Ectodermal cell (in vitro differentiated cells): ENCODE data around the gene KCTD17.

Experiments
- H3K27ac ChIP-seq: 2 replicates; pipeline ENCODE4 v1.7.0; 2013; ENCODE audit warnings: mild to moderate bottlenecking, low read depth, low read length; ENCODE audit not compliant: insufficient read depth, poor library complexity, severe bottlenecking
- H3K27me3 ChIP-seq: 2 replicates; pipeline ENCODE4 v1.7.0; 2013; ENCODE audit warnings: mild to moderate bottlenecking, low read length; ENCODE audit not compliant: insufficient read depth, control insufficient read depth, poor library complexity, severe bottlenecking
- H3K36me3 ChIP-seq: one replicate; pipeline ENCODE4 v1.7.0; 2013; ENCODE audit warnings: low read length; ENCODE audit not compliant: control insufficient read depth, insufficient read depth
- H3K4me1 ChIP-seq: one replicate; pipeline ENCODE4 v1.7.0; 2013; ENCODE audit warnings: low read length; ENCODE audit not compliant: control insufficient read depth, insufficient read depth
- H3K4me3 ChIP-seq: 2 replicates; pipeline ENCODE4 v1.7.0; 2013; ENCODE audit warnings: low read depth, low read length, control low read depth; ENCODE audit not compliant: insufficient read depth
- H3K9me3 ChIP-seq: 2 replicates; pipeline ENCODE4 v1.7.0; 2013; ENCODE audit warnings: mild to moderate bottlenecking, low read length, moderate library complexity; ENCODE audit not compliant: control insufficient read depth
- WGBS, 2 experiments: methylation state at CpG; one replicate each; pipeline ENCODE4 v1.1.7; 2013; ENCODE audit warnings: missing lambda C conversion rate in 2 of 2; 5-methylcytosine and 5-hydroxymethylcytosine counted together

Gene KCTD17

GRCh38 chr22:37088750-37089408 is 37.3 kb downstream of the KCTD17 start:
- 92% methylated on average over 17 of the region's 17 CpGs for WGBS, 2 experiments
- H3K9me3 ChIP-seq: no peaks in the 10 kb centered on the region
- H3K4me1 ChIP-seq: peaks cover 6% of the 10 kb centered on the region
- no peak overlapping the region for H3K27ac ChIP-seq
- H3K36me3 ChIP-seq: no peaks in the 10 kb centered on the region
- H3K27me3 ChIP-seq: no peaks in the 10 kb centered on the region
- H3K4me3 ChIP-seq: no peak overlapping the region

- H3K27me3 ChIP-seq: no peaks in the 10 kb centered on the region
- no peak overlapping the region for H3K4me3 ChIP-seq
- no peak overlapping the region for H3K27ac ChIP-seq
- H3K4me1 ChIP-seq: peaks cover 6% of the 10 kb centered on the region
- no peaks in the 10 kb centered on the region for H3K9me3 ChIP-seq
- H3K36me3 ChIP-seq: no peaks in the 10 kb centered on the region
- WGBS, 2 experiments: 85 to 88% methylated on average over 12 of the region's 12 CpGs
Measured at GRCh38 chr22:37089434-37089833, 37.9 kb downstream of the KCTD17 start.

GRCh38 chr22:37090920-37091695 is 39.6 kb downstream of the KCTD17 start:
- Histone ChIP-seq H3K4me1 (peaks cover 6% of the 10 kb centered on the region), H3K27me3 (no peaks in the 10 kb centered on the region), H3K27ac (no peak overlapping the region), H3K36me3 (no peaks in the 10 kb centered on the region), H3K9me3 (no peaks in the 10 kb centered on the region), H3K4me3 (no peak overlapping the region)
- WGBS, 2 experiments: 86 to 91% methylated on average over 9 of the region's 9 CpGs

- 59 to 71% methylated on average over 6 to 7 of the region's 7 CpGs for WGBS, 2 experiments
- H3K9me3 ChIP-seq: no peaks in the 10 kb centered on the region
- H3K4me1 ChIP-seq: peaks cover 6% of the 10 kb centered on the region
- H3K4me3 ChIP-seq: no peak overlapping the region
- no peaks in the 10 kb centered on the region for H3K36me3 ChIP-seq
- peaks cover 4% of the 10 kb centered on the region for H3K27me3 ChIP-seq
- H3K27ac ChIP-seq: no peak overlapping the region
Measured at GRCh38 chr22:37091994-37092393, 40.5 kb downstream of the KCTD17 start.

GRCh38 chr22:37092997-37093396 is 41.5 kb downstream of the KCTD17 start:
- H3K9me3 ChIP-seq: no peaks in the 10 kb centered on the region
- WGBS, 2 experiments: 90% methylated on average over 6 of the region's 6 CpGs
- H3K36me3 ChIP-seq: no peaks in the 10 kb centered on the region
- H3K4me1 ChIP-seq: peaks cover 6% of the 10 kb centered on the region
- H3K4me3 ChIP-seq: no peak overlapping the region
- H3K27ac ChIP-seq: no peak overlapping the region
- peaks cover 11% of the 10 kb centered on the region for H3K27me3 ChIP-seq

- 86 to 100% methylated on average over 1 of the region's 1 CpG for WGBS, 2 experiments
- no peak overlapping the region for H3K27ac ChIP-seq
- no peaks in the 10 kb centered on the region for H3K36me3 ChIP-seq
- H3K4me3 ChIP-seq: no peak overlapping the region
- H3K27me3 ChIP-seq: peaks cover 11% of the 10 kb centered on the region
- H3K9me3 ChIP-seq: no peaks in the 10 kb centered on the region
- peaks cover 6% of the 10 kb centered on the region for H3K4me1 ChIP-seq
Measured at GRCh38 chr22:37094239-37094638, 42.7 kb downstream of the KCTD17 start.

GRCh38 chr22:37095113-37095512 is 43.6 kb downstream of the KCTD17 start:
- 93 to 95% methylated on average over 11 of the region's 11 CpGs for WGBS, 2 experiments
- Histone ChIP-seq H3K27me3 (peaks cover 11% of the 10 kb centered on the region), H3K9me3 (no peaks in the 10 kb centered on the region), H3K4me3 (no peak overlapping the region), H3K27ac (no peak overlapping the region), H3K36me3 (no peaks in the 10 kb centered on the region), H3K4me1 (peaks cover 6% of the 10 kb centered on the region)

- peaks cover 11% of the 10 kb centered on the region for H3K27me3 ChIP-seq
- H3K4me1 ChIP-seq: no peaks in the 10 kb centered on the region
- H3K27ac ChIP-seq: no peak overlapping the region
- WGBS, 2 experiments: 78 to 80% methylated on average over 13 of the region's 13 CpGs
- H3K4me3 ChIP-seq: peak overlapping the region; percentile 13
- H3K36me3 ChIP-seq: no peaks in the 10 kb centered on the region
- no peaks in the 10 kb centered on the region for H3K9me3 ChIP-seq
Measured at GRCh38 chr22:37097346-37097745, 45.8 kb downstream of the KCTD17 start.

GRCh38 chr22:37098976-37099591 is 47.5 kb downstream of the KCTD17 start:
- no peaks in the 10 kb centered on the region for H3K36me3 ChIP-seq
- H3K27ac ChIP-seq: no peak overlapping the region
- H3K27me3 ChIP-seq: peaks cover 11% of the 10 kb centered on the region
- no peaks in the 10 kb centered on the region for H3K9me3 ChIP-seq
- H3K4me3 ChIP-seq: no peak overlapping the region
- 63 to 65% methylated on average over 10 of the region's 10 CpGs for WGBS, 2 experiments
- no peaks in the 10 kb centered on the region for H3K4me1 ChIP-seq

GRCh38 chr22:37100589-37101127 is 49.1 kb downstream of the KCTD17 start:
- no peak overlapping the region for H3K4me3 ChIP-seq
- H3K4me1 ChIP-seq: no peaks in the 10 kb centered on the region
- H3K27me3 ChIP-seq: peaks cover 11% of the 10 kb centered on the region
- WGBS, 2 experiments: 75 to 82% methylated on average over 8 of the region's 8 CpGs
- no peak overlapping the region for H3K27ac ChIP-seq
- no peaks in the 10 kb centered on the region for H3K9me3 ChIP-seq
- H3K36me3 ChIP-seq: no peaks in the 10 kb centered on the region
